AML-193 (cell line): Measurements from ENCODE around the gene TOP1.
"Not testable (repeated sequence)": the region's sequence is repeated elsewhere in the genome, so short reads cannot be mapped to it uniquely, and the experiment has no call there.

Experiments
- DNase-seq, 2 experiments: peaks; one replicate each; lab custom pipeline; 2025; lab: John Stamatoyannopoulos, UW

TOP1 gene

DNA sequence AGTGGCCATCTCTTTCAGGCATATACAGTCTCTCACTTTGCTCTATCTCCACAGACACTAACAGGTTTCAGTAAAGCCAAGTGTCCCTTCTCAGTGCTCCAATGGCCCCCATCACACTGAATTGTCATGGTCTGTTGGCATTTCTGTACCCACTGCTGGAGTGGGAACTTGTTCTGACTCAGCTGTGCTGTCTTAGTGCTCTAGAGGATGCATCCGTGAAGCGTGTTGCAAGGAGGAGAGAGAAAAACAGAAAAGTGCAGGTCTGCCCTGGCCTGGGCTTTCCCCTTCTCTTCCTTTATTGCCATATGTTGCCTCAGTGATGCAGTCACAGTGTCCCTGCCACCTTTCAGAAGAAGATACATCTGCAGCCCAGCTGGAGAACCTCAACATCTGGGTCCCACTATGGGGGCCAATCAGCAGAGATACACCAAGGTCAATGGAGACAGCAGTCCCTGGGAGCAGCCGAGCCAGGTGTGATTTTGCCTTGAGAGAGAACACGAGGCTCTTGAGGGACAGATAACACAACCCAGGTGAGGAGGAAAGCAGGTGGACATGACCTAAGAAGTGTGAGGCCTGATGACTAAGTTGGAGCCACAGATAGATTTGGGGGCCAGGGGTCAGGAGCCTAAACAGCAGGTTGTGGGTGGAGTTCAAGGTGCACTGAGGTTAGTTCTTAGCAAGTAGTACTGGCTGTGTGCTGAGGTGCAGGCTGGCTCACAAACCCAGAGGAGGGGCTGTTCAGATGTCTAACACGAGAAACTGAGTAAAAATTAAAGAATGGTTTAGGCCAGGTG lies 103.2 kb downstream of the TOP1 start:
- DNase-seq = no peak

DNA sequence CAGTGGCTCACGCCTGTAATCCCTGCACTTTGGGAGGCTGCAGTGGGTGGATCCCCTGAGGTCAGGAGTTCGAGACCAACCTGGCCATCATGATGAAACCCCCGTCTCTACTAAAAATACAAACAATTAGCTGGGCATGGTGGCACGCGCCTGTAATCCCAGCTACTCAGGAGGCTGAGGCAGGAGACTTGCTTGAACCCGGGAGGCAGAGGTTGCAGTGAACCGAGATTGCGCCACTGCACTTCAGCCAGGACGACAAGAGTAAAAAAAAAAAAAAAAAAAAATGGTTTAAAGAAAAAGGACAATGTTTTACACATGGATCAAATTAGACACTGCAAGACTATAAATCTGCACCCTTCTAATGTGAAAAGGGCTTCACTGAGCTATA lies 103.8 kb downstream of the TOP1 start:
- not testable (repeated sequence) for DNase-seq

DNA sequence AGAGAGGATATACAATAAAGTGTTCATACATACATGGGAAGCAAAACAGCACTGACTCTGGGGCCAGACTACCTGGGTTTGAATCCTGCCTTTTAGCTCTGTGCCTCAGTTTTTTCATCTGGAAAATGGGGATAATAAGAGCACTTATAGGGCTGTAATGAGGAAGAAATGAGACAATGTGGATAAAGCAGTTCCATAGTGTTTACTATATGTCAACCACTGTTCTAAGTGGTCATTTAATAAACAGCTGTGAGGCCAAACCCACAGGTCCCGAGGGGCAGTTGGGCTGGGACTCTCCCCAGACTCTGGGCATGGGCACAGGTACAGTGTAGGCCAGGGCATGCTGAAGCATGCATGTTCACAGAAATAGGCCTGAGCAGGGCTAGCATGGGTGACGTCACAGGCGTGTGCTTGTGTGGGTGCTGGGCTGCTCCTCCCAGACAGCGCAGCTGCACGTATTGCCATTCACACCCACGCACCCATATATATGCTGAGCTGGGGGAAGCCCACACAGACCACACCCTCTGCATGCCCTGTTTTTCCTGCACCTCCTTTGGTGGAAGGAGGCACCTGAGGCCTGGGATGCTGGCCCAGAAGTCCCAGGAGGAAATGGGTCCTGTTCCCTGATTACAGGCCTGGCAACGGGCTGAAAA lies 105.2 kb downstream of the TOP1 start:
- no peak for DNase-seq

DNA sequence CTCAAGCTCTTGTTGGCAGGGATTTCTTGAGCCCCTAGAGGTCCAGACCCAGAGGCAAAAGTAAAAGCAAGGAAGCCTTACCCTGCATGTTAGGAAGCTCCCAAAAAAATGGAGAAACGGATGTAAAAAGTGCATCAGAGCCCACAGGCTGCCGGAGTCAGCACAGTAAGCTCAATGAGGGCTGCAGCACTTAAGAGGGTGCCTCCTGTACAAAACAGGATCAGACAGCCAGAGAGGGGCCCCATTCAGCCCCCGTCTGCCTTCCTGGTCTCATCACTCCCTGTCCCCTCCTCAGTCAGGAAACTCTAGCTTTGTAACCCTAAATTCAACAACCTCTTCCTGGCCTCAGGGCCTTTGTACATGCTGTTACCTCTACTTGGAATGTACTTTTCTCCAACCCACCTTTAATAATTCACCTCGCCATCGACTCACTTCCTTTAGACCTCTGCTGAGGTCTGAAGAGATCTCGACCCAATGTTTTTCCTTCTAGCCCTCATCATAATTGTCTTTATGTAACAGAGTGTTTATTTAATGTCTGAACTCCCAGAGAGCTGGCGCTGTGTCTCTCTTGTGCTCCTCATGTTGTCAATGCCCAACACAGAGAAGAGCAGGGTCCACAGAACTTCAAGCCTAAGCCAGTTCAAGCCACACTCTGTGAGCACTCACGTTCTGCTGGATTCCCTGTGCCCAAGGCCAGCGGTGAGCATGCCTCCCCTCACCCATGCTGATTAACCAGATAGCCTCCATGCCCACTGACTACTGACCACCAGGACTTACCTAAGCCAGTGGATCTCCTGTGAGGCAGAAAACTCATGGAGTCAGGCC lies 106.0 kb downstream of the TOP1 start:
- DNase-seq = no peak

DNA sequence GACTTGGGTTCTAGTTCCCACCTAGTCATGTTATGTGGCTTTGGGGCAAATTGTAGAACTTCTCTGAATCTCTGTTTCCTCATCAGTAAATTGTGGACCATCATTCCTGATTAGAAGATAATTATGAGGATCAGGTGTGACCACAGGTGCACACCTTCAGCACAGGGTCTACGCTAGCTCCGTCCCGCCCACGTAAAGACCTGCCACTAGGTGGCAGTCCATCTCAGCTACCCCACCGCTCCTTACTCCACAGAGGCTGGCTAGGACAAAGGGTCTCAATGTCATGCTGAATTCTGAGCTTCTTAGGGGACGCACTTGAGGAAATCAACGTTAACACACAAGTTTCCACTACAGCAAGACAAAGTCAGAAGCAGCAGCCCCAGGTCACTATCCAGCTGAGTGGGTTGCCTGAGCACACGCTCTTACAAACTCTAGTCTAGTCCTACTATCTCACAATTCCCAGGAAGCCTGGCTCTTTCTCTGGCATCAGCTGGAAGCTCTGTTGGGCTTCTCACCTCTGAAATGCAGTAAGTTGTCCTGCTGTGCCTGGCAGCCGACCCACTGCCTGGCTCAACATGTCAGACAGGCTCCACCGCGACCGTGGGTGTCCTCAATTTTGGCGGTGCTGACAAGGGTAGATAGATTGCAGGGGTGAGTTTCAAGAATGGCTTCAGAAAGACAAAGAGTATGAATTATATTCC lies 106.7 kb downstream of the TOP1 start:
- peak; percentile 26 to 32 for DNase-seq

DNA sequence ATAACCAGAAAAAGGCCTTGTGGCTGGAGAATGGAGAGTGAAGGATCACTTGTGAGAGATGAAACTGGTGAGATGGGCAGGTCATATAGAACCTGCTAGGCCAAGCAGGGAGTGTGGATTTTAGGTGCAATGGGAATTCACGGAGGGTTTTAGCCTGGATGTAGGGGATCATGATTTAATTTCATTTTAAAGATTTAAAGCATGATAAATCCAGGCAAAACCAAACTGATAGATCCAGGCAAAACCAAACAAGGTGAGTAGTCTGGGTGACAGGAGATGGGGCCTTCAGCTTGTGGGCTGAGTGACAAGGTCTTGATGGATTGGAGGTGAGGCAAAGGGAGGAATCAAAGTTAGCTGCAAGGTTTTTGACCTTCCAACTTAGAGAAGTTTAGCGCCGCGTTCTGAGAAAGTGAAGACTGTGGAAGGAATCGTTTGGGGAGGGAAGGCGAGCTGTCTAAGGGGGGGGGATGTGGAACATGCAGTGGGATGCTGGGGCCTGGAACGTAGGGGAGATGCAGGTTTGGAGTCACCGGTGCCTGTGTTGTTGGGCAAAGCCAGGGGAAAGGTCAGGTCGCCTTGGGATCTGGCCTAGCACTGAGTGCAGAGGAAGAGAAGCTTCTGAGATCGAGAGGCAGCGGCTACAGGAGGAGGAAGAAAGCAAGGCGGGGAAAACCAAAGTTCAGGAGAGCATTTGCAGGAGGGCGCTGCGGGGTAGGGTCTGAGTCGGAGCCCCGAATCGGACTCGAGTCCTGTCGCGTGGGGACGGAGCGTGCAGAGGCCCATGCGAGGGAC lies 107.5 kb downstream of the TOP1 start:
- DNase-seq = no peak

DNA sequence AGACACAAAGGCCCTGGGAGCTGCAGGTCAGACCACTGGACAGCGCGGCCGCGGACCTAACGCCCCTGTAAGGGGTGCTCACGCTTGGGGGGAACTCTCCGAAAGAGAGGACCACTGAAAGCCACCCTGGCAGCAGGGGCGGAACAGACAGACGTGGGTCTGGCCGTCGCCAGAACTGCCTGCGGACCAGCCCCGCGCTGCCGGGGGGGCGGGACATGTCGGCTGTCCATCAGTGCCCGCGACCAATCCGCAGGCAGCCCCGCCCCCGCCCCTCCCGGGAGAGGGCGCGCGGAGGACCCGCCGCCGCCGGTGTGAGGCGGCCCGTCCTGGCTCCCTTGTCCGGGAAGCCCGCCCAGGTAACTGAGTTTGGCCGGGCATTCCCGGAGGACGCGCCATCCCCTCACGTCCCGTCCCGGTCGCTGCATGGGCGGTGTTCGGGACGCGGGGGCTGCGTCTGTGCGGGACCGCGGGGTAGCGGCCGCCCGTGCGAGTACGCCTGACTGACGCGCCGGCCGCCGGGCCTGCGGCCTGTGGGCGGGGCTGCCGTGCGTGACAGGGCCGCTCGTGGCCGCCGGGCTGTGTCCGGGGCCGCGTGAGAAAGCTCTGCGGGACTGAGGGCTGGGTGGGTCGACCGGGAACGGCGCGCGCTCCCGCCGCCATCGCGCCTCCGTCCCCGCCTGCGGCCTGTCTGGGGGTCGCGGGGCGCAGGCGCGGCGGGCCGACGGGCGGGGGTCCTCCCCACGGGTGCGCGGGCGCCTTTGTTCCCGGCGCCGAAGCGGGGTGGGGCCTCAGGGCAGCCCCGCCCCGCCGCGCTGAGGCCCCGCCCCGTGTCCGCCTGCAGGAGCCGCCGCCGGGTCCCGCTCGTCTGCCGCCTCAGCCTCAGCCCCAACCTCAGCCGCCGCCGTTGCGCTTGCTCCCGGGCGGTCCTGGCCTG lies 108.3 kb downstream of the TOP1 start, which contains the start of gene PLCG1:
TSS of gene PLCG1 (plus strand) at position 864 of the 934 bp plus-strand sequence. CDS start 99 bp downstream, outside the sequence.
- peak; percentile 49 to 60 for DNase-seq

DNA sequence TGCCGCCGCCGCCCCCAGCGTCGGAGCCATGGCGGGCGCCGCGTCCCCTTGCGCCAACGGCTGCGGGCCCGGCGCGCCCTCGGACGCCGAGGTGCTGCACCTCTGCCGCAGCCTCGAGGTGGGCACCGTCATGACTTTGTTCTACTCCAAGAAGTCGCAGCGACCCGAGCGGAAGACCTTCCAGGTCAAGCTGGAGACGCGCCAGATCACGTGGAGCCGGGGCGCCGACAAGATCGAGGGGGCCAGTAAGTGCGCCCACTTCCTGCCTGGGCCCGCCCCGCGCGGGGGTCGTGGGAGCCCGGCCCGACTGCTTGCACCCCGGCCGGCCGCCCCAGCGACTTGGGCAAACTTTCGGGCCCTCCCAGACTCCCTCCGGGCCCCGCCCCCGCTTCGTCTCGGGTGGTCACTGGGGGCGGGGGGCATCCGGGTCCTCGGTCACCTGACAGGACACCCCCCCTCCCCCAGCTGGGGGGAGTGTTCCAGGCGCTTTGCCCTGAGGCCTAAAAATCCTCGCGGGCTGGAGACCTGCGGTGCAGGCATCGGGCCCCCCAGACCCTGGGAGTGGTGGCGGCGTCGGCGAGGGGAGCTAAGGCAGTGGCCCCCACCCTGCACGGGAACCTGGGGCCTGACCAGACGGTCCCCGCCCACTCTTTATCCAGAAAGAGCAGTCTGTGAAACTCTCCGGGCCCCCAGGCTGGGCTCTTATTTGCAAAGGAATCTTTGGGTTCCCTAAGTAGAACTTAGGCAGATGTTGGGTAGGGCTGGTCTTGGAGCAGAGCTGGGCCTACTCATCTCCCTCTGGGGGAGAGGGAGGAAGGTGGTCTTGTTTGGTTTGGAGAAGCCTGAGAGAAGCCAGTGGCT lies 109.2 kb downstream of the TOP1 start:
- DNase-seq = peak in 1 of 2 experiments; percentile 33

DNA sequence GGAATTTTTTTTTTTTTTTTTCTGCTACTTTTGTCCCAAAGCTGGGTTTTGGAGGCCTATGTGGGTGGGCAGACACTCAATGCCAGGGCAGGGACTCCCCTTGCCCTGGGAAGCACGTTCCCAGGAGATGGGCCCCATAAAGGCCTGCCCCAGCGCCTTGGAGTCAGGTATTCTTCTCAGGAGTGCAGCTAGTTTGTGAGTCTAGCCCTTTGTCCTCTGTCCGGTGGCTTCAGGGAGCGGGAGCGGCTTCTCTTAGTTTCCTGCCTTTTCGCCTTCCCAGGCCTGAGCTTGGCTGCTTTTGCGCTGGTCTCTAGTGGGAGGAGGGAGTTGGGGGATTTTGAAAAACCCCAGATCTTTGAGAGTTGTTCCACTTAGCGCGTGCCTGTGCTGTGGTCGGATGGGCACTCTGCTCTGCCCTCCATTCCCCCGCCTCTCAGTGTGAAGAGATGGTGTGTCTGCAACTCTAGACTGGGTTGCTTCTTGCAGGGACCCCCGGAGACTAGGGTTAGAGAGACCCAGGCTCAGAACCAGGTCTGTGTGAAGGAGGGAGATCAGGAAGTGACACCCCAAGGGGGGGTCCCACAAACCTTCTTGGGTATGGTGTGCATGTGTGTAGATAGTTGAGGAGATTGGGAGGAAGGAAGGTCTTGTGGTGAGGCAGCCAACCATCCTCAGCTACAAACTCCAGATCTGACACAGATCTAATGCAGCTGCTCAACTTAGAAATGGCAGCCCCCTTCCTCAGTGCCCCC lies 110.0 kb downstream of the TOP1 start:
- DNase-seq = no peak

DNA sequence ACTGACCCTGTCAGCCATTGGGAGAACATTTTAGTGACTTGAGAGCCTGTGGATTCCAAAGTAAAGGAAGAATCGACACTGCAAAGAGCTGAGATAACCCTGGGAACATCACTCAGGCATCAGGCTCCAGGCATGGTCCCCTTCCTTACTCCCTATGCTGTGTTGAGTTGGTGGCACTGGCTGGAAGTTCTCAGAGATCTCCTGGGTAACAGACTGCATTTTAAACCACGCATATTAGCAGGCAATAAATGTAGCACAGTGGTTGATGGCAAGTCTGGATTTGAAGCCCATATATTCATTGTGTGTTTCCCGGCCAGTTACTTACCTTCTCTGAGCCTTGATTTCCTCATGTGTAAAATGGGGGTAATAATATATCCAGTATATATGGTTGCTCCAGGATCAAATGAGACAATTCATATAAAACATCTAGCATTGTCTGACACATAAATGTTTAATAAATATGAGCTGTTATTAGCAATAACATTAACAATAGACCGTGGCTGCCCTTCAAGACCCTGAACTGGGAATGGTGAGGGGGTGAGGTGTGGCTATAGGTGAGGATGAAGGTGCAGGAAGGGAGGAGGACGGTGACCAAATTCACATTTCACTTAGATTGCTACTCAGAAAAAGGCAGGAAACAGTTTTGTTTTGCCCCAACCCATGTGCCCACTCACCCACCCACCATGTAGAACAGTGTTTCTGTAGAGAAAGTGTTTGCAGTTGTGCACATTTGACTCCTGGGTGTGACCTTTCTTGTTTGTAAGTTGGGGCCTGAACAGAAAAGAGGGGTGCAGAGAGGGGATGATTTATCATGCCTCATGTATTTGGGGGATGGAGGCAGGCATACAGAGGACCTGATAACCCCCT lies 110.8 kb downstream of the TOP1 start:
- no peak for DNase-seq

DNA sequence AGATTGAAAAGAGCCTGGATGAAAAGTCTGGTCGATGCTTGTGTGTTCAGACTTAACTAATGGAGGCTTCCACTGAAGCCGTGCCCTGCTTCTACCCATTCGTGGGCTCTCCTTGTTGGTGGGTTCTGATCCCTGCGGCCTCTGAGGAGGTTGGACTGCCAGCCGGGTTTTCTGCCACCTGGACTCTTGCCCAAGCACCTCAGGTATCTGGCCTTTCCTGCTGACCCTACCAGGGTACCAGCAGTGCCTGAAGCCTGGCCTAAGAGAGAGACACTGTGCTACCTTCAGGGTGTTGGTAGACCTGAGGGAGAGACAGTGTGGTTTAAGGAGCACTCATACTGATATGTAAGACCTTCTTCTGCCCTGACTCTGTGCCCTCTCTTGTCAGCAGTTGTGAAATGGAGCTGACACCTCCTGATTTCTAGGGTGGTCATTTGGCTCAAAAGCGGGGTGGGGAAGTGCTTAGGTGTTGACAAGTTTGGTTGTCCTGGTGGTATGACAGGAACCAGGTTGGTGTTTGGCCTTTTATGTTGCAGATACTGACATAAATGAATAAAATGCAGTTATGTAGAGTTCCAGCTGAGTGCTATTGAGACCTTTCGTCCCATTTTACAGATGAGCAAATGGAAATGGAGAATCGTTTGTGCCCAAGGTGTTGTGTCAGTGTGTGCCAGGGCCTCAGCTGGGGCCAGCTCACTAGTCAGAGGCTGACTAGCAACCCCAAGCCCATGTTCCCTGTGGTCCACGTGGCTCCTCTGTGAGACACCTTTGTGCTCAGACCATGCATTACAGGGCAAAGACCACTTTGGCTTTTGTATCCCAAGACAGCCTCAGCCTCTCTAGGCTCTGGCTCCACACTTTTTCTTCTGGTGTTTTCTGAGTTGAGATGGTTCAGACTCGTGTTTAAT lies 111.9 kb downstream of the TOP1 start:
- no peak for DNase-seq

DNA sequence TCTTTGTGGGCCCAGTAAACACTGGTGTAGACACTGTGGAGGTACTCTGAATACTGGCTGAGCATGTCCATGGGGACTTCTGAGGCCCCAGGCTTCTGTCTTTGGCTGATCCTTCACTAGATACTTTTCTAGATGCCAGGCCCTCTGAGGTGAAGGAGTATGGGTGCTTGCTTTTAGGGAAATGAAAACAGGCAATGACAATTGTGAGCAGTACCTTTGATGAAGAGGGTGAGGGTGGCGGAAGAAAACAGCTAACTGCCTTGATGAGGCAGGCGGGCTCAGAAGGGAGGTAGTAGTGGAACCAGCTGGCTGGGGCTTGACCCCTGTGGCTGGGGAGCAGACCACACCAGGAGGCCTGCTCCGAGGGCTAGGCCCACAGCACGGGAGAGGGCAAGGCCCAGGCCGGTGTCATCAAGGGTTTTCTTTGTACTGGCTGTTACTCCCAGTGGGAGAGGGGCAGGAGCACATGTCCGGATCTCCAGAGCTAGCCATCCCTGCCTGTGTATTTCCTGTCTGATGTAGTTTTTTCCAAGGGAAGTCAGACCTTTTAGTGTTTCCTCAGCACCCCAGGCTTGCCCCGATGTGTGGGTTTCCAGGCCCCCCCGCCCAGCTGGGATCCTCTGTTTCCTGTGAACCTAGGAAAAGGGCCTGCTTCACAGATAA lies 112.7 kb downstream of the TOP1 start:
- no peak for DNase-seq

DNA sequence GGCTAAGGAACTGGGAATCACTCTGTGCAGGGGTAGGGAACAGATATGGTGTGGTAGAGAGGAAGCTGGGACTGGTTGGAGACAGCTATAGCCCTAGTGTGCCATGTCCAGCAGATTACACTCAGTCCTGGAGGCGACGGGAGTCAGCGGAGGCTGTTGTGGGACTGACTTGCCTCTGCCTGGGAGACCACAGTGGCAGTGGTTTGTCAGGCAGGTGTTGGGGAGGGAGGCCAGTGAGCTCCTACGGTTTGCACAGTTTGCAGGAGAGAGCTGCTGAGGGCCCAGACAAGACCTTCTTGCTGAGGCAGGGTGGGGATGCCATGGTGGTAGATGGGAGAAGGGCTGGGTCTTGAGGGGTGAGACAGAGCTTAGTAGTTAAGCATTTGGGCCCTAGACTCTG lies 113.6 kb downstream of the TOP1 start:
- no peak for DNase-seq

DNA sequence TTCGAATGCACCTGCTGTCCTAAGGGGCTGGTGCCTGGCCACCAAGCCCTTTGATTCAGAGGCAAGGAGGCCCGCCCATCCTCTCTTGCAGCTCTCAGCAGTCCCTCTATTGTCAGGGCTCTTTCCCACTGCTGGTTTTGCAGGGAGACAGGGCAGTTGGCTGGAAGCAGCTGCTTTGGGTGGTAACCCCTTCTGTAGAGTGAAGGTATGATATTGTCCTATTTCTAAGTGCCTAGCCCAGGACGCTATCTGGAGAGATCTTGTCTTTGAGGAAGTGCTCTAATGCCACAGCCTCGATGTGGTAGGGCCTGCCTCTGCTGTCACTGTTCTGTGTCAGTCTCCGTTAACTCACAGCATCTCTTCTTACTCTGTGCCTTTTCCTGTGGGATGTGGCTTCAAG lies 114.3 kb downstream of the TOP1 start:
- peak; percentile 42 to 43 for DNase-seq

DNA sequence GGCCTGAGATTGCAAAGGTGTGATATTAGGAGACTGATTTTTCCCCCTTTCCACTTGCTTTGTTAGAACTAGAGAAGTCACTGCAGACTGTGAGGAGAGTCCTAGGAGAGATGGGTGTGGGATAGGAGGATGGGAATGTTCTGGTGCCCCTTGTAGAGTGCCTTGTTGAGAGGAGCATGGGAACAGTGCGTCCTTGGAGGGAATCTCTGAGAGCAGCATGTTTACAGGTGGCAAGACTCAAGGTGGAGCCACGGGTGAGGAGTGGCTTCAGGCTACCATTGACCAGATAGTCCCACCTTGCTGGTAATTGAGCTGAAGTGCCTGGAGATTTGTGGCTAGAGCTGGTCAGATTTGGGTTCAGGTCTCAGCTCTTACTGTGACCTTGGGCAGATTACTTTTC lies 114.7 kb downstream of the TOP1 start:
- no peak for DNase-seq

DNA sequence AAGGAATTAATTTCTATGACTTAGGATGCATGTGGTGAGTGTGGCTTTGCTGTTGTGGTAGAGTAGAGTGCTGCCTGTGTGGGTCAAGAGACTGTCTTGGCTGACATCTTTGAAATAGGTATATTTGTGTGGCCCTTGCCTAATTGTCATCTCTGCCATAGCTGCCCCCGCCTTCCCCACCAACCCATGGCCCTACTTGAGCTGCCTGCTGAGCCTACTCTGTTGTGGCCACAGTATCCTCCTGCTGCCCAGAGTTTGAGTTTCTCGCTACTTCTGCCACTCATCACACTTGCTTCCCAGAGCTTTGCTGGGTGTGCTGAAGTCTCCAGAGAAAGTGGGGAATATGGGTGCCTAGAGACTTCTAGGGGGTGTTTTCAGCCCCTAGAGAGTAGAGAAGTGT lies 116.7 kb downstream of the TOP1 start:
- no peak for DNase-seq
